B cell (primary cell): Measurements from ENCODE around the gene MRPL46. TPM values are rescaled to one million over a fixed set of nuclear protein-coding genes. Genes with fewer than 3 reads are reported as not detected.

Experiments
- ATAC-seq: fragments of 200-7000 bp; cut with Tn5 transposase; one replicate; pipeline ENCODE4 v1.10.0; 2021; ENCODE audit warnings: low read depth, mild to moderate bottlenecking, moderate number of reproducible peaks, moderate library complexity
- CTCF ChIA-PET: fragments of 350-600 bp; sonication (Branson Sonifier 250); formaldehyde crosslinking; loops from one replicate; lab custom pipeline; 2021; ENCODE audit warnings: antibody characterized with exemption, inconsistent platforms; lab: Charles Lee
- POLR2A ChIA-PET: fragments of 350-600 bp; sonication (Branson Sonifier 250); formaldehyde crosslinking; loops from one replicate; lab custom pipeline; 2021; ENCODE audit warnings: antibody characterized with exemption; lab: Charles Lee
- DNase-seq: peaks from one replicate; pipeline ENCODE4 v3.0.0; 2013
- H2AFZ ChIP-seq: 2 replicates; pipeline ENCODE4 v1.6.1; 2012; ENCODE audit warnings: mild to moderate bottlenecking, low read depth, low read length; ENCODE audit not compliant: insufficient read depth, poor library complexity, severe bottlenecking
- H3K27ac ChIP-seq, 2 donors: 1 replicate in 1 of 2; 2 replicates in 1 of 2; pipeline ENCODE4 v1.5.1; 2012 to 2013; ENCODE audit warnings: low read length in 2 of 2, mild to moderate bottlenecking in 2 of 2, moderate library complexity in 1 of 2
- H3K27me3 ChIP-seq, 4 experiments: fragments of 200-600 bp in 1 of 4; sonication (generic) in 1 of 4; replicated peaks in 1 of 4; 1 replicate in 2 of 4; 2 replicates in 2 of 4; pipeline versions ENCODE4 v1.6.1 to v1.7.0; 2013 to 2016; ENCODE audit warnings: low read length in 3 of 4, mild to moderate bottlenecking in 2 of 4, mixed read lengths in 1 of 4, moderate library complexity in 1 of 4; ENCODE audit not compliant: insufficient read depth in 4 of 4, control insufficient read depth in 3 of 4; ENCODE audit errors: control extremely low read depth in 1 of 4
- H3K36me3 ChIP-seq, 2 experiments: replicated peaks in 1 of 2; 1 replicate in 1 of 2; 2 replicates in 1 of 2; pipeline versions ENCODE4 v1.6.1 to v1.7.1; 2013; ENCODE audit warnings: low read length in 1 of 2; ENCODE audit not compliant: insufficient read depth in 2 of 2, control insufficient read depth in 1 of 2; ENCODE audit errors: control extremely low read depth in 1 of 2, extremely low read depth in 1 of 2
- H3K4me1 ChIP-seq, 2 donors: fragments of 200-600 bp in 1 of 2; sonication (generic) in 1 of 2; 1 replicate in 1 of 2; 2 replicates in 1 of 2; pipeline versions ENCODE4 v1.5.1 to v1.6.1; 2013 to 2017; ENCODE audit warnings: low read length in 2 of 2; ENCODE audit not compliant: control insufficient read depth in 2 of 2, insufficient read depth in 2 of 2
- H3K4me2 ChIP-seq: replicated peaks from 2 replicates; pipeline ENCODE3; 2012; ENCODE audit warnings: mild to moderate bottlenecking, low read depth, low read length; ENCODE audit not compliant: poor library complexity, severe bottlenecking
- H3K4me3 ChIP-seq, 5 experiments: fragments of 200-600 bp in 1 of 5; sonication (generic) in 1 of 5; 1 replicate in 3 of 5; 2 replicates in 2 of 5; pipeline versions ENCODE4 v1.5.1 to v1.7.0; 2011 to 2016; ENCODE audit warnings: low read length in 4 of 5, mild to moderate bottlenecking in 4 of 5, low read depth in 2 of 5, control low read depth in 1 of 5, moderate library complexity in 1 of 5; ENCODE audit not compliant: insufficient read depth in 1 of 5; ENCODE audit errors: control extremely low read depth in 1 of 5, extremely low read depth in 1 of 5
- H3K79me2 ChIP-seq: fragments of 200-600 bp; sonication (generic); one replicate; pipeline ENCODE4 v1.6.0; 2016; ENCODE audit warnings: low read length; ENCODE audit not compliant: control insufficient read depth, insufficient read depth
- H3K9ac ChIP-seq: fragments of 200-600 bp; sonication (generic); 2 replicates; pipeline ENCODE4 v1.6.1; 2017; ENCODE audit warnings: mild to moderate bottlenecking, low read length, moderate library complexity
- H3K9me3 ChIP-seq, 3 donors: one replicate each; pipeline versions ENCODE4 v1.6.1 to v1.7.1; 2013; ENCODE audit warnings: low read length in 2 of 3; ENCODE audit not compliant: control insufficient read depth in 2 of 3, insufficient read depth in 1 of 3; ENCODE audit errors: control extremely low read depth in 1 of 3
- H4K20me1 ChIP-seq: 2 replicates; pipeline ENCODE4 v1.6.0; 2012; ENCODE audit warnings: mild to moderate bottlenecking, low read length; ENCODE audit not compliant: insufficient read depth, control insufficient read depth, poor library complexity, severe bottlenecking
- H3K27ac Mint-ChIP-seq: one replicate; pipeline ENCODE4 v1.8.0; 2021; ENCODE audit warnings: mixed read lengths
- H3K27me3 Mint-ChIP-seq: one replicate; pipeline ENCODE4 v1.8.0; 2021; ENCODE audit warnings: mixed read lengths
- H3K4me1 Mint-ChIP-seq: one replicate; pipeline ENCODE4 v1.8.0; 2021; ENCODE audit warnings: mixed read lengths
- H3K4me3 Mint-ChIP-seq: one replicate; pipeline ENCODE4 v1.8.0; 2021; ENCODE audit warnings: mixed read lengths
- H3K9me3 Mint-ChIP-seq: one replicate; pipeline ENCODE4 v1.8.0; 2022; ENCODE audit warnings: mixed read lengths; ENCODE audit not compliant: insufficient read depth
- CTCF ChIP-seq: fragments of 200-600 bp; IDR thresholded peaks from one replicate; pipeline ENCODE4 v1.8.0; 2022; ENCODE audit warnings: antibody characterized with exemption, mild to moderate bottlenecking
- EZH2 ChIP-seq: IDR thresholded peaks from 2 replicates; pipeline ENCODE4 v1.6.1; 2012; ENCODE audit warnings: borderline replicate concordance, low read depth, mild to moderate bottlenecking, moderate library complexity, low read length; ENCODE audit not compliant: insufficient read depth, poor library complexity, severe bottlenecking
- WGBS: methylation state at CpG from one replicate; pipeline ENCODE4 v1.1.5; 2013; ENCODE audit warnings: missing lambda C conversion rate; ENCODE audit not compliant: insufficient coverage; 5-methylcytosine and 5-hydroxymethylcytosine counted together
- intact Hi-C: fragments of 100-400 bp; cut with micrococcal nuclease; formaldehyde crosslinking; loops from one replicate; pipeline ENCODE4 v1.10.0; 2022
- polyA plus RNA-seq: library from polyadenylated mRNA; depleted of rRNA; stranded (reverse); fragments of >200 nt; gene quantifications from 2 replicates; pipeline ENCODE4 v1.2.3, GENCODE V29; 2012
- total RNA-seq, 2 donors: library from RNA; stranded (reverse); fragments of 120-200 nt in 1 of 2; gene quantifications; 1 replicate in 1 of 2; 2 replicates in 1 of 2; pipeline versions ENCODE4 v1.2.3 to v1.2.4, GENCODE V29; 2013 to 2022

The MRPL46 gene
- total and polyA plus RNA-seq, 2 donors (not counting 1 experiment from before 2014, with no cell fraction given), result 14.3 to 24.6 TPM

- H3K27ac Mint-ChIP-seq, result no peak overlapping the region
- Histone ChIP-seq H3K4me1 (peaks cover 2 to 9% of the 10 kb centered on the region in 2 donors), H3K9me3 (no peaks in the 10 kb centered on the region), H4K20me1 (no peaks in the 10 kb centered on the region), H3K36me3 (peaks cover 0 to 23% of the 10 kb centered on the region in 2 experiments), H3K27ac (no peak overlapping the region), H3K4me3 (no peak overlapping the region), H3K79me2 (no peaks in the 10 kb centered on the region), H3K9ac (no peak overlapping the region), H2AFZ (no peak overlapping the region), H3K4me2 (no peak overlapping the region), H3K27me3 (peaks cover 0 to 14% (median 0%) of the 10 kb centered on the region in 4 experiments)
- TF ChIP-seq CTCF (no peak), EZH2 (no peak)
- no peak overlapping the region for H3K4me3 Mint-ChIP-seq
- DNase-seq, result no peak
- H3K27me3 Mint-ChIP-seq, result no peaks in the 10 kb centered on the region
- 22% methylated on average over 1 of the region's 1 CpG for WGBS
- no peaks in the 10 kb centered on the region for H3K9me3 Mint-ChIP-seq
- no peak for ATAC-seq
- intact Hi-C loops, result loop anchor here (10.0 kb wide), 1 partner anchor 209 kb away; no protein-coding TSS in a partner anchor
- ChIA-PET POLR2A (interaction anchor here (1.3 kb wide), 1 partner anchor 13 kb away, joined by 3 read pairs; the partner anchor contains the start of genes MRPL46 and MRPS11), CTCF (interaction anchor here (1.0 to 1.9 kb wide), 5 partner anchors 10 to 211 kb away, joined by 3 to 9 read pairs (median 5); partner anchors contain the start of genes MRPL46 and MRPS11)
- peaks cover 4% of the 10 kb centered on the region for H3K4me1 Mint-ChIP-seq
Observed at GRCh38 chr15:88454236-88454635, 13.0 kb downstream of the MRPL46 start.

GRCh38 chr15:88453651-88454050 lies 13.5 kb downstream of the MRPL46 start:
- no peak overlapping the region for H2AFZ ChIP-seq
- Mint-ChIP-seq H3K9me3 (no peaks in the 10 kb centered on the region), H3K4me1 (peaks cover 4% of the 10 kb centered on the region), H3K27me3 (no peaks in the 10 kb centered on the region), H3K4me3 (no peak overlapping the region), H3K27ac (no peak overlapping the region)
- H3K4me3 ChIP-seq, result no peak overlapping the region
- ChIA-PET POLR2A (no interaction called here), CTCF (interaction anchor here (1.0 to 1.9 kb wide), 2 partner anchors 9 to 14 kb away, joined by 3 to 9 read pairs; partner anchors contain the start of genes MRPL46 and MRPS11)
- no peaks in the 10 kb centered on the region for H4K20me1 ChIP-seq
- H3K9ac ChIP-seq, result no peak overlapping the region
- H3K79me2 ChIP-seq, result no peaks in the 10 kb centered on the region
- H3K36me3 ChIP-seq, result peaks cover 0 to 18% of the 10 kb centered on the region in 2 experiments
- H3K4me1 ChIP-seq, result peaks cover 2 to 9% of the 10 kb centered on the region in 2 donors
- no peak overlapping the region for H3K27ac ChIP-seq
- DNase-seq, result no peak
- peaks cover 0 to 14% (median 0%) of the 10 kb centered on the region in 4 experiments for H3K27me3 ChIP-seq
- H3K4me2 ChIP-seq, result no peak overlapping the region
- TF ChIP-seq EZH2 (no peak), CTCF (no peak)
- 33% methylated on average over 1 of the region's 1 CpG for WGBS
- no peak for ATAC-seq
- no peaks in the 10 kb centered on the region for H3K9me3 ChIP-seq
- intact Hi-C loops, result loop anchor here (10.0 kb wide), 1 partner anchor 209 kb away; no protein-coding TSS in a partner anchor
